Smooth muscle cell (in vitro differentiated cells): ENCODE measurements around the gene SAMD14. TPM values are rescaled to one million over a fixed set of nuclear protein-coding genes. Genes with fewer than 3 reads are reported as not detected.

ENCODE experiments used
- DNase-seq: peaks from one replicate; lab custom pipeline; 2025; ENCODE audit not compliant: unreplicated experiment; lab: John Stamatoyannopoulos, UW
- H2AFZ ChIP-seq: fragments of 200-600 bp; sonication (generic); 2 replicates; pipeline ENCODE4 v1.6.0; 2016; ENCODE audit warnings: antibody characterized with exemption, low read depth, mild to moderate bottlenecking
- H3F3A ChIP-seq: fragments of 200-600 bp; sonication (generic); 2 replicates; pipeline ENCODE4 v1.6.0; 2017; ENCODE audit warnings: antibody characterized with exemption, low read depth
- H3K27ac ChIP-seq: fragments of 200-600 bp; sonication (generic); 2 replicates; pipeline ENCODE4 v1.5.1; 2016; ENCODE audit warnings: low read depth, mild to moderate bottlenecking
- H3K27me3 ChIP-seq: fragments of 200-600 bp; sonication (generic); 2 replicates; pipeline ENCODE4 v1.6.1; 2016; ENCODE audit warnings: low read depth, mild to moderate bottlenecking
- H3K36me3 ChIP-seq: fragments of 200-600 bp; sonication (generic); 2 replicates; pipeline ENCODE4 v1.5.1; 2016; ENCODE audit warnings: low read depth
- H3K4me1 ChIP-seq: fragments of 200-600 bp; sonication (generic); 2 replicates; pipeline ENCODE4 v1.5.1; 2016; ENCODE audit warnings: low read depth
- H3K4me2 ChIP-seq: fragments of 200-600 bp; sonication (generic); 2 replicates; pipeline ENCODE4 v1.6.0; 2016; ENCODE audit warnings: mild to moderate bottlenecking
- H3K4me3 ChIP-seq: fragments of 200-600 bp; sonication (generic); 2 replicates; pipeline ENCODE4 v1.5.1; 2016; ENCODE audit warnings: mild to moderate bottlenecking
- H3K79me2 ChIP-seq: fragments of 200-600 bp; sonication (generic); 2 replicates; pipeline ENCODE4 v1.6.0; 2016; ENCODE audit warnings: low read depth, mild to moderate bottlenecking
- H3K9ac ChIP-seq: fragments of 200-600 bp; sonication (generic); 2 replicates; pipeline ENCODE4 v1.6.0; 2016; ENCODE audit warnings: low read depth
- H3K9me3 ChIP-seq: fragments of 200-600 bp; sonication (generic); replicated peaks from 2 replicates; pipeline ENCODE4 v1.5.1; 2016; ENCODE audit warnings: low read depth
- H4K20me1 ChIP-seq: fragments of 200-600 bp; sonication (generic); 2 replicates; pipeline ENCODE4 v1.6.0; 2016; ENCODE audit warnings: low read depth
- CTCF ChIP-seq: fragments of 200-600 bp; sonication (generic); IDR thresholded peaks from 2 replicates; pipeline ENCODE4 v1.5.1; 2017; ENCODE audit warnings: borderline replicate concordance, mild to moderate bottlenecking, antibody characterized with exemption; ENCODE audit not compliant: insufficient read depth, poor library complexity, severe bottlenecking
- WGBS: methylation state at CpG from one replicate; pipeline ENCODE4 v1.1.7; 2016; ENCODE audit warnings: low lambda C conversion rate; 5-methylcytosine and 5-hydroxymethylcytosine counted together
- polyA plus RNA-seq: library from polyadenylated mRNA; unstranded; fragments of >200 nt; fragmentation: Nextera tagmentation; extraction: Ambion mirVana; gene quantifications from 2 replicates; pipeline ENCODE4 v1.2.1, GENCODE V29; 2016
- total RNA-seq: library from RNA; depleted of rRNA; stranded (reverse); fragments of >200 nt; gene quantifications from 2 replicates; pipeline ENCODE4 v1.2.3, GENCODE V29; 2014

SAMD14 gene
- total and polyA plus RNA-seq, 2 experiments from 2014 or later, result 13.7 to 39.1 TPM

- Histone ChIP-seq H3K9me3 (no peaks in the 10 kb centered on the region), H3F3A (peaks cover 3% of the 10 kb centered on the region), H4K20me1 (no peaks in the 10 kb centered on the region), H3K79me2 (peaks cover 8% of the 10 kb centered on the region), H3K4me2 (peak within 1 kb of the TSS; percentile 97), H3K36me3 (no peaks in the 10 kb centered on the region), H3K4me3 (peak within 1 kb of the TSS; percentile 90), H3K9ac (peak within 1 kb of the TSS; percentile 84), H3K27me3 (no peaks in the 10 kb centered on the region), H3K27ac (peak within 1 kb of the TSS; percentile 18), H2AFZ (peak within 1 kb of the TSS; percentile 75), H3K4me1 (peaks cover 10% of the 10 kb centered on the region)
- DNase-seq, result peak; percentile 87
- WGBS, result 2% methylated on average over 55 of the region's 68 CpGs
- no peak for TF ChIP-seq CTCF
These were observed 35.0 kb downstream of the SAMD14 start, which contains the start of gene PDK2 for GRCh38 chr17:50094753-50095619. Gene PDK2 (plus strand): TSS chr17:50095351. CDS start chr17:50095436, 85 bp downstream.

- H3K27ac ChIP-seq, result peak overlapping the region; percentile 18
- 1% methylated on average over 21 of the region's 21 CpGs for WGBS
- peaks cover 3% of the 10 kb centered on the region for H3F3A ChIP-seq
- peak; percentile 83 for DNase-seq
- no peaks in the 10 kb centered on the region for H3K36me3 ChIP-seq
- H3K4me3 ChIP-seq, result peak overlapping the region; percentile 90
- no peaks in the 10 kb centered on the region for H3K9me3 ChIP-seq
- peak overlapping the region; percentile 97 for H3K4me2 ChIP-seq
- peak; percentile 68 for TF ChIP-seq CTCF
- H3K79me2 ChIP-seq, result peaks cover 8% of the 10 kb centered on the region
- peaks cover 10% of the 10 kb centered on the region for H3K4me1 ChIP-seq
- H4K20me1 ChIP-seq, result no peaks in the 10 kb centered on the region
- H3K9ac ChIP-seq, result no peak overlapping the region
- H2AFZ ChIP-seq, result peak overlapping the region; percentile 62
- no peaks in the 10 kb centered on the region for H3K27me3 ChIP-seq
These were observed 35.7 kb downstream of the SAMD14 start for GRCh38 chr17:50094243-50094752.

- no peak overlapping the region for H3K27ac ChIP-seq
- no peaks in the 10 kb centered on the region for H3K27me3 ChIP-seq
- WGBS, result 33% methylated on average over 3 of the region's 3 CpGs
- no peak overlapping the region for H3K4me3 ChIP-seq
- no peak for DNase-seq
- no peak overlapping the region for H2AFZ ChIP-seq
- no peak overlapping the region for H3K4me2 ChIP-seq
- TF ChIP-seq CTCF, result no peak
- no peaks in the 10 kb centered on the region for H4K20me1 ChIP-seq
- peaks cover 3% of the 10 kb centered on the region for H3F3A ChIP-seq
- no peak overlapping the region for H3K9ac ChIP-seq
- H3K36me3 ChIP-seq, result no peaks in the 10 kb centered on the region
- peaks cover 10% of the 10 kb centered on the region for H3K4me1 ChIP-seq
- peaks cover 8% of the 10 kb centered on the region for H3K79me2 ChIP-seq
- H3K9me3 ChIP-seq, result no peaks in the 10 kb centered on the region
These were observed 36.2 kb downstream of the SAMD14 start for GRCh38 chr17:50093807-50094206.
